Kidney glomerular epithelial cell (primary cell): Measurements from ENCODE around the gene IGSF22.

ENCODE experiments used
- DNase-seq: peaks from one replicate; lab custom pipeline; 2025; lab: John Stamatoyannopoulos, UW

Gene IGSF22

GRCh38 chr11:18713646-18714442 lies 12.1 kb downstream of the IGSF22 start:
- DNase-seq = no peak

GRCh38 chr11:18710545-18710944 lies 15.4 kb downstream of the IGSF22 start:
- no peak for DNase-seq

- DNase-seq = no peak
Measured at GRCh38 chr11:18709414-18709813, 16.6 kb downstream of the IGSF22 start.

- no peak for DNase-seq
Measured at GRCh38 chr11:18707811-18708340, 18.1 kb downstream of the IGSF22 start.

GRCh38 chr11:18706330-18707243 lies 19.4 kb downstream of the IGSF22 start:
- no peak for DNase-seq

GRCh38 chr11:18705651-18706281 lies 20.2 kb downstream of the IGSF22 start:
- DNase-seq = no peak

GRCh38 chr11:18704698-18705097 lies 21.3 kb downstream of the IGSF22 start:
- no peak for DNase-seq

- no peak for DNase-seq
Measured at GRCh38 chr11:18704045-18704645, 21.8 kb downstream of the IGSF22 start.

- DNase-seq = no peak
Measured at GRCh38 chr11:18703001-18703763, 22.8 kb downstream of the IGSF22 start.

- no peak for DNase-seq
Measured at GRCh38 chr11:18701614-18702216, 24.3 kb downstream of the IGSF22 start.

GRCh38 chr11:18700872-18701271 lies 25.1 kb downstream of the IGSF22 start:
- DNase-seq = no peak

GRCh38 chr11:18700375-18700774 lies 25.6 kb downstream of the IGSF22 start:
- no peak for DNase-seq

- DNase-seq = no peak
Measured at GRCh38 chr11:18699848-18700261, 26.1 kb downstream of the IGSF22 start.

GRCh38 chr11:18699269-18699596 lies 26.8 kb downstream of the IGSF22 start:
- no peak for DNase-seq

GRCh38 chr11:18698341-18699268 lies 27.4 kb downstream of the IGSF22 start, which contains the start of gene TMEM86A:
Gene TMEM86A (plus strand): TSS chr11:18698779. CDS start chr11:18698887, 108 bp downstream.
- peak; percentile 77 for DNase-seq

- no peak for DNase-seq
Measured at GRCh38 chr11:18697576-18697975, 28.4 kb downstream of the IGSF22 start.

- no peak for DNase-seq
Measured at GRCh38 chr11:18696638-18697225, 29.3 kb downstream of the IGSF22 start.

GRCh38 chr11:18692941-18693760 lies 32.8 kb downstream of the IGSF22 start:
- no peak for DNase-seq
